NOMO-1 treated with dmso at 0.1 percent for 144 hours (cell line): ENCODE measurements around the gene C16orf86.

Source experiments
- DNase-seq: peaks from one replicate; lab custom pipeline; 2025; ENCODE audit not compliant: unreplicated experiment; lab: John Stamatoyannopoulos, UW

C16orf86 gene

GRCh38 chr16:67653789-67654402, 12.7 kb upstream of the C16orf86 start:
- DNase-seq, result no peak

- no peak for DNase-seq
Observed at GRCh38 chr16:67654403-67654911, 12.2 kb upstream of the C16orf86 start.

GRCh38 chr16:67655363-67655762, 11.3 kb upstream of the C16orf86 start:
- no peak for DNase-seq

- no peak for DNase-seq
Observed at GRCh38 chr16:67656344-67657016, 10.1 kb upstream of the C16orf86 start.

- no peak for DNase-seq
Observed at GRCh38 chr16:67657017-67657608, 9.5 kb upstream of the C16orf86 start.

GRCh38 chr16:67657751-67658518, 8.7 kb upstream of the C16orf86 start:
- DNase-seq, result no peak

- no peak for DNase-seq
Observed at GRCh38 chr16:67658849-67659674, 7.6 kb upstream of the C16orf86 start.

- peak; percentile 78 for DNase-seq
Observed at GRCh38 chr16:67659675-67660563, 6.7 kb upstream of the C16orf86 start, which contains the start of gene ACD. TSS of gene ACD (minus strand) at chr16:67660260. CDS start at chr16:67660220, 40 bp downstream.

GRCh38 chr16:67660564-67661028, 6.0 kb upstream of the C16orf86 start, which contains the start of gene PARD6A:
TSS of gene PARD6A (plus strand) at chr16:67660960. CDS start at chr16:67661039, 79 bp downstream.
- peak; percentile 97 for DNase-seq

- DNase-seq, result no peak
Observed at GRCh38 chr16:67661101-67661761, 5.4 kb upstream of the C16orf86 start.

- no peak for DNase-seq
Observed at GRCh38 chr16:67661886-67662652, 4.5 kb upstream of the C16orf86 start.

GRCh38 chr16:67662653-67663010, 4.0 kb upstream of the C16orf86 start:
- no peak for DNase-seq

- DNase-seq, result no peak
Observed at GRCh38 chr16:67663151-67663876, 3.3 kb upstream of the C16orf86 start.

GRCh38 chr16:67663877-67664222, 2.8 kb upstream of the C16orf86 start:
- no peak for DNase-seq

- no peak for DNase-seq
Observed at GRCh38 chr16:67664258-67664657, 2.4 kb upstream of the C16orf86 start.

- DNase-seq, result no peak
Observed at GRCh38 chr16:67664871-67665270, 1.7 kb upstream of the C16orf86 start.

GRCh38 chr16:67665598-67665997, 1.0 kb upstream of the C16orf86 start:
- no peak for DNase-seq
